Brain microvascular endothelial cell (primary cell): ENCODE data around the gene C1QL1.

Source experiments
- DNase-seq: peaks from one replicate; pipeline ENCODE4 v3.0.0-alpha.2; 2020
- H3K27ac ChIP-seq: fragments of 250-450 bp; sonication (Bioruptor Pico); 2 replicates; pipeline ENCODE4 v1.5.1; 2020; ENCODE audit warnings: mild to moderate bottlenecking, moderate library complexity
- H3K27me3 ChIP-seq: fragments of 250-450 bp; sonication (Bioruptor Pico); replicated peaks from 2 replicates; pipeline ENCODE4 v1.5.1; 2020; ENCODE audit warnings: mild to moderate bottlenecking
- H3K36me3 ChIP-seq: fragments of 250-450 bp; sonication (Bioruptor Pico); replicated peaks from 2 replicates; pipeline ENCODE4 v1.5.1; 2020; ENCODE audit warnings: mild to moderate bottlenecking
- H3K4me3 ChIP-seq: 2 replicates; pipeline ENCODE4 v1.5.1; 2011; ENCODE audit warnings: low read depth, mild to moderate bottlenecking, control low read depth, low read length, moderate library complexity
- CTCF ChIP-seq: IDR thresholded peaks from 2 replicates; pipeline ENCODE4 v1.5.1; 2011; ENCODE audit warnings: low read depth, mild to moderate bottlenecking, moderate library complexity, low read length, control low read depth, inconsistent platforms; ENCODE audit errors: missing control alignments
- in situ Hi-C: cut with HindIII; loops from 2 replicates; pipeline ENCODE4 v1.10.0; 2017; ENCODE audit warnings: low sequenced_read_pairs, low pct_ligation_motif_present

C1QL1 gene

DNA sequence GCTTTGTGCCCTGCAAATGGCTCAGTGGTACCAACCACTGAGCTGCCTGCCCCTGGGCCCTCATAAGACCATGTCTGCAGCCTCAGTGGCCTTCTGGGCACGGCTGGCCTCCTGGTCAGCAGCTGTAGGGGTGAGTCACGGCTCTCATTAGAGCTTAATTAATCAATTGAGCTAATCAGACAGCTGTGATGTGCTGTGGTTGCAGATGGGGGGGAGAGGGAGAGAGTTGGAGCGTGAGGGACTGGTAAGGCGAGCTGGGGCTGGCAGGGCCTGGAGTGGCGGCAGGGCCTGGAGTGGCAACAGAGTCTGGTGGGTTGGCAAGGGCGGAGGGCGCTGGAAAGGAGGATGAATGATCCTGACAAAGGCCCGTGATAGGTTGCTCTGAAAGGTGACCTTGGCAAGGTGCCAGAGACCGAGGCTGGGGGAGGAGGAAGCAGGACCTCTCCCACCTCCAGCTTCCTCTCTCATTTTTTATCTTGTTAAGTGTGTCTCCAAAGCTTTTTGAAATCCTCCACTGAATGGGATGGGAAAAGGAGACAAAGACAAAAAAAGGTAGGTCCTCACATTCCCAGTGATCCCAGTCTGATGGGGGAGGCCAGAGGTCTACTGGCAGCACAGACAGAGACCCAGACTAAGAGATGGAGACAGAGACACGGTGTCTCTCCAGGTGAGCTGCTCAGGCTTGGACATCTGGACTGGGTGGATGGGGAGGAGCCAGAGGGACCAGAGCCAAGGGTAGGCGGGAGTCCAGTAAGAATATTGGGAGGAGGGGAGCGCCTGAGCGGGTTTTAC lies 41.8 kb upstream of the C1QL1 start:
- no peaks in the 10 kb centered on the region for H3K36me3 ChIP-seq
- H3K27ac ChIP-seq, result no peak overlapping the region
- H3K27me3 ChIP-seq, result peaks cover 10% of the 10 kb centered on the region
- in situ Hi-C loops, result loop anchor here (25.0 kb wide), 1 partner anchor 98 kb away; the partner anchor contains the start of gene GFAP
- H3K4me3 ChIP-seq, result no peak overlapping the region
- TF ChIP-seq CTCF, result no peak
- no peak for DNase-seq

GRCh38 chr17:45008216-45008615 lies 40.1 kb upstream of the C1QL1 start:
- Histone ChIP-seq H3K27ac (no peak overlapping the region), H3K36me3 (no peaks in the 10 kb centered on the region), H3K27me3 (peaks cover 14% of the 10 kb centered on the region), H3K4me3 (no peak overlapping the region)
- DNase-seq, result no peak
- TF ChIP-seq CTCF, result no peak
- in situ Hi-C loops, result loop anchor here (25.0 kb wide), 1 partner anchor 96 kb away; the partner anchor contains the start of gene GFAP

GRCh38 chr17:45006927-45007461 lies 38.9 kb upstream of the C1QL1 start:
- no peak for DNase-seq
- in situ Hi-C loops, result loop anchor here (25.0 kb wide), 1 partner anchor 95 kb away; the partner anchor contains the start of gene GFAP
- no peaks in the 10 kb centered on the region for H3K36me3 ChIP-seq
- H3K4me3 ChIP-seq, result no peak overlapping the region
- H3K27ac ChIP-seq, result no peak overlapping the region
- H3K27me3 ChIP-seq, result peaks cover 14% of the 10 kb centered on the region
- no peak for TF ChIP-seq CTCF

DNA sequence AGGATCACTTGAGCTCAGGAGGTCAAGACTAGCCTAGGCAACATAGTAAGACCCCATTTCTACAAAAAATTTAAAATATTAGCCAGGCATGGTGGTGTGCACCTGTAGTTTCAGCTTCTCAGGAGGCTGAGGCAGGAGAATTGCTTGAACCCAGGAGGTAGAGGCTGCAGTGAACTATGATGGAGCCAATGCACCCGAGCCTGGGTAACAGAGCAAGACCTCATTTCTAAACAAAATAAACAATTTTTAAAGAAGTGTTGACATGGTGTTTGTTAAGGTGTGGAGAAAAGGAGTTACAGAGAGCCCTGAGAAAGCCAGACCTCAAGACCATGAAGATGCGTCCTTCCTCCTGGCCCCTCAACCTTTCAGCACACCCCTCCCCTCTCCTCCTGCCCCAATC lies 37.6 kb upstream of the C1QL1 start:
- in situ Hi-C loops, result loop anchor here (25.0 kb wide), 1 partner anchor 93 kb away; the partner anchor contains the start of gene GFAP
- no peak for TF ChIP-seq CTCF
- Histone ChIP-seq H3K4me3 (no peak overlapping the region), H3K36me3 (no peaks in the 10 kb centered on the region), H3K27me3 (peaks cover 14% of the 10 kb centered on the region), H3K27ac (no peak overlapping the region)
- DNase-seq, result no peak

DNA sequence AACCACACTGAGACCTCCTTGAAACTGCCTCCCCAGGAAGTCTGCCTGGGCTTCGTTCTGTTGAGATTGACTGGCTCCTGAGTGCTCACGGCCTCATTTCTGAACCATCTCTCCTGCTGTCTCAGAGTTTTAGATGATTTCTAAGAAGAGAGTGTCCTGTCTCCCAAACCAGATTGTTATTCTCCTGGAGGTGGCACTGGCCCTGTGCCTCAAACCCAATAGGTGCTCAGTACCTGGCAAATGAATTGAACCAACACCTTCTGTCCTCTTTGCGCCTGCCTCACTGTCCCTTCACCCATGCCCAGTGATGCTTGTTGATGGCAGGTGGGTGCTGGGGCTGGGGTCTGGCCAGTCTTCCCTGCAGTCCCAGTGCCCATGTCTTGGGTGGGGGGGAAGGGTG lies 36.3 kb upstream of the C1QL1 start:
- no peak for TF ChIP-seq CTCF
- in situ Hi-C loops, result loop anchor here (25.0 kb wide), 1 partner anchor 92 kb away; the partner anchor contains the start of gene GFAP
- H3K4me3 ChIP-seq, result no peak overlapping the region
- H3K27me3 ChIP-seq, result peaks cover 14% of the 10 kb centered on the region
- no peaks in the 10 kb centered on the region for H3K36me3 ChIP-seq
- no peak overlapping the region for H3K27ac ChIP-seq
- no peak for DNase-seq
